Measurements from ENCODE around the gene EMC8.

Gene EMC8

DNA sequence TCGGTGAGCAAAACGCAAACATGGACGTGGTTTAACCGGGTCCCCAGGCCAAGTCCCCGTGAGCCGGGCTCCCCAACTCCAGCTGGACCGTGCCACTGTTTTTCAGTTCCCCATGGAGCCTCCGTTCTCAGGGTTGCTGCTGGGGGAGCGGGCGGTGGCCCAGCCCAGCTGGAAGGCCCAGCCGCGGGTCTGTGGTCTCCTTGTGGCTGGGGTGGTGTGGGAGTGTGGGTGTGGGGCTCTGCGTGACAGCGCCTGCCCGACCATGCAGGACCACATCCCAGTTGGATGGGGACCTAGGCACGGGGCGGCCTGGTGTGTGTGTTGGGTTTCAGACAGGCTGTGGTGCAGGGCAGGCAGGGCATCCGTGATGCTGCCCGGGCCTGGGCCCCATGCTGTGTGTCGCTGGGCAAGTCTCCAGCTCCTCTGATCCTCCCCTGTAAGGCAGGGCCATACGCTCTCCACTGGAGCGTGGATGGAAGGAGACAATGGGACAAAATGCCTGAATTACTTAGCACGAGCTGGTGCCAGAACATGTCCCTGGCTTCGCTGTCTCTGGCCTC lies 40.4 kb upstream of the EMC8 start:
- H3K36me3 ChIP-seq (ENCODE audit: control insufficient read depth in 2 of 2, insufficient read depth in 1 of 2, low read length in 2 of 2) = no peaks in the 10 kb centered on the region
- no peak overlapping the region for H3K27ac ChIP-seq (ENCODE audit: extremely low read depth, low read depth, low read length)
- TF ChIP-seq, protein P1, sequence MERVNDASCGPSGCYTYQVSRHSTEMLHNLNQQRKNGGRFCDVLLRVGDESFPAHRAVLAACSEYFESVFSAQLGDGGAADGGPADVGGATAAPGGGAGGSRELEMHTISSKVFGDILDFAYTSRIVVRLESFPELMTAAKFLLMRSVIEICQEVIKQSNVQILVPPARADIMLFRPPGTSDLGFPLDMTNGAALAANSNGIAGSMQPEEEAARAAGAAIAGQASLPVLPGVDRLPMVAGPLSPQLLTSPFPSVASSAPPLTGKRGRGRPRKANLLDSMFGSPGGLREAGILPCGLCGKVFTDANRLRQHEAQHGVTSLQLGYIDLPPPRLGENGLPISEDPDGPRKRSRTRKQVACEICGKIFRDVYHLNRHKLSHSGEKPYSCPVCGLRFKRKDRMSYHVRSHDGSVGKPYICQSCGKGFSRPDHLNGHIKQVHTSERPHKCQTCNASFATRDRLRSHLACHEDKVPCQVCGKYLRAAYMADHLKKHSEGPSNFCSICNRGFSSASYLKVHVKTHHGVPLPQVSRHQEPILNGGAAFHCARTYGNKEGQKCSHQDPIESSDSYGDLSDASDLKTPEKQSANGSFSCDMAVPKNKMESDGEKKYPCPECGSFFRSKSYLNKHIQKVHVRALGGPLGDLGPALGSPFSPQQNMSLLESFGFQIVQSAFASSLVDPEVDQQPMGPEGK (tag by site-specific recombination; IDR thresholded peaks at IDR 0.05) = no peak
- TF ChIP-seq ZNF548 (tag by site-specific recombination; IDR thresholded peaks at IDR 0.05) = no peak
- TF ChIP-seq ZNF16 (tag by site-specific recombination; IDR thresholded peaks at IDR 0.05; ENCODE audit: low read depth) = no peak
- TF ChIP-seq HOXD13 (CRISPR knock-in tag; IDR thresholded peaks at IDR 0.05; ENCODE audit: borderline replicate concordance) = no peak
- no peak for TF ChIP-seq GLIS1 (tag by site-specific recombination; IDR thresholded peaks at IDR 0.05)
- ChIA-PET POLR2A (no interaction called here), CTCF (interaction anchor here (0.6 kb wide), 1 partner anchor 255 kb away, joined by 3 read pairs; no protein-coding TSS in a partner anchor)
- H3K9me3 ChIP-seq (ENCODE audit: control insufficient read depth, insufficient read depth, low read depth, low read length) = no peaks in the 10 kb centered on the region
- no peak overlapping the region for H3K4me3 ChIP-seq (ENCODE audit: low read depth, low read length)
- no peaks in the 10 kb centered on the region; the same call in 1 of the 2 replicates for H3K4me1 ChIP-seq (ENCODE audit: control insufficient read depth, insufficient read depth, low read length)

GRCh38 chr16:85838876-85839585 lies 39.7 kb upstream of the EMC8 start:
- H3K4me3 ChIP-seq (ENCODE audit: low read depth, low read length) = no peak overlapping the region
- H3K27ac ChIP-seq (ENCODE audit: extremely low read depth, low read depth, low read length) = no peak overlapping the region
- POLR2A ChIA-PET = no interaction called here
- no peaks in the 10 kb centered on the region for H3K9me3 ChIP-seq (ENCODE audit: control insufficient read depth, insufficient read depth, low read depth, low read length)
- no peaks in the 10 kb centered on the region for H3K36me3 ChIP-seq (ENCODE audit: control insufficient read depth in 2 of 2, insufficient read depth in 1 of 2, low read length in 2 of 2)
- CTCF ChIA-PET = interaction anchor here (0.8 kb wide), 1 partner anchor 17 kb away, joined by 3 read pairs; no protein-coding TSS in a partner anchor
- no peaks in the 10 kb centered on the region for H3K4me1 ChIP-seq (ENCODE audit: control insufficient read depth, insufficient read depth, low read length)
- TF ChIP-seq, protein P2, sequence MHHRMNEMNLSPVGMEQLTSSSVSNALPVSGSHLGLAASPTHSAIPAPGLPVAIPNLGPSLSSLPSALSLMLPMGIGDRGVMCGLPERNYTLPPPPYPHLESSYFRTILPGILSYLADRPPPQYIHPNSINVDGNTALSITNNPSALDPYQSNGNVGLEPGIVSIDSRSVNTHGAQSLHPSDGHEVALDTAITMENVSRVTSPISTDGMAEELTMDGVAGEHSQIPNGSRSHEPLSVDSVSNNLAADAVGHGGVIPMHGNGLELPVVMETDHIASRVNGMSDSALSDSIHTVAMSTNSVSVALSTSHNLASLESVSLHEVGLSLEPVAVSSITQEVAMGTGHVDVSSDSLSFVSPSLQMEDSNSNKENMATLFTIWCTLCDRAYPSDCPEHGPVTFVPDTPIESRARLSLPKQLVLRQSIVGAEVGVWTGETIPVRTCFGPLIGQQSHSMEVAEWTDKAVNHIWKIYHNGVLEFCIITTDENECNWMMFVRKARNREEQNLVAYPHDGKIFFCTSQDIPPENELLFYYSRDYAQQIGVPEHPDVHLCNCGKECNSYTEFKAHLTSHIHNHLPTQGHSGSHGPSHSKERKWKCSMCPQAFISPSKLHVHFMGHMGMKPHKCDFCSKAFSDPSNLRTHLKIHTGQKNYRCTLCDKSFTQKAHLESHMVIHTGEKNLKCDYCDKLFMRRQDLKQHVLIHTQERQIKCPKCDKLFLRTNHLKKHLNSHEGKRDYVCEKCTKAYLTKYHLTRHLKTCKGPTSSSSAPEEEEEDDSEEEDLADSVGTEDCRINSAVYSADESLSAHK (tag by site-specific recombination; IDR thresholded peaks at IDR 0.05) = no peak
- TF ChIP-seq ZNF76 (tag by site-specific recombination; IDR thresholded peaks at IDR 0.05; ENCODE audit: borderline replicate concordance, low read depth) (no peak), ZNF792 (tag by site-specific recombination; IDR thresholded peaks at IDR 0.05) (no peak), ZNF391 (tag by site-specific recombination; IDR thresholded peaks at IDR 0.05; ENCODE audit: borderline replicate concordance, low read depth) (no peak), ZNF341 (tag by site-specific recombination; IDR thresholded peaks at IDR 0.05; ENCODE audit: low read depth) (no peak), FEZF1 (tag by site-specific recombination; IDR thresholded peaks at IDR 0.05) (no peak), ZNF354C (tag by site-specific recombination; IDR thresholded peaks at IDR 0.05; ENCODE audit: borderline replicate concordance, low read depth) (no peak), ZNF311 (tag by site-specific recombination; IDR thresholded peaks at IDR 0.05; ENCODE audit: borderline replicate concordance) (no peak), ZNF473 (tag by site-specific recombination; IDR thresholded peaks at IDR 0.05) (no peak), ZNF394 (tag by site-specific recombination; IDR thresholded peaks at IDR 0.05; ENCODE audit: borderline replicate concordance) (no peak), ZBTB21 (tag by site-specific recombination; IDR thresholded peaks at IDR 0.05) (no peak), ZBTB20 (tag by site-specific recombination; IDR thresholded peaks at IDR 0.05) (no peak), ZNF621 (tag by site-specific recombination; IDR thresholded peaks at IDR 0.05) (no peak), REST (tag by site-specific recombination; IDR thresholded peaks at IDR 0.05) (no peak), ZBTB7A (tag by site-specific recombination; IDR thresholded peaks at IDR 0.05; ENCODE audit: low read depth) (no peak)
- TF ChIP-seq, protein P3, sequence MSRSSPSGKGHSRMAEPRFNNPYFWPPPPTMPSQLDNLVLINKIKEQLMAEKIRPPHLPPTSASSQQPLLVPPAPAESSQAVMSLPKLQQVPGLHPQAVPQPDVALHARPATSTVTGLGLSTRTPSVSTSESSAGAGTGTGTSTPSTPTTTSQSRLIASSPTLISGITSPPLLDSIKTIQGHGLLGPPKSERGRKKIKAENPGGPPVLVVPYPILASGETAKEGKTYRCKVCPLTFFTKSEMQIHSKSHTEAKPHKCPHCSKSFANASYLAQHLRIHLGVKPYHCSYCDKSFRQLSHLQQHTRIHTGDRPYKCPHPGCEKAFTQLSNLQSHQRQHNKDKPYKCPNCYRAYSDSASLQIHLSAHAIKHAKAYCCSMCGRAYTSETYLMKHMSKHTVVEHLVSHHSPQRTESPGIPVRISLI (tag by site-specific recombination; IDR thresholded peaks at IDR 0.05) = no peak
- TF ChIP-seq, protein P4, sequence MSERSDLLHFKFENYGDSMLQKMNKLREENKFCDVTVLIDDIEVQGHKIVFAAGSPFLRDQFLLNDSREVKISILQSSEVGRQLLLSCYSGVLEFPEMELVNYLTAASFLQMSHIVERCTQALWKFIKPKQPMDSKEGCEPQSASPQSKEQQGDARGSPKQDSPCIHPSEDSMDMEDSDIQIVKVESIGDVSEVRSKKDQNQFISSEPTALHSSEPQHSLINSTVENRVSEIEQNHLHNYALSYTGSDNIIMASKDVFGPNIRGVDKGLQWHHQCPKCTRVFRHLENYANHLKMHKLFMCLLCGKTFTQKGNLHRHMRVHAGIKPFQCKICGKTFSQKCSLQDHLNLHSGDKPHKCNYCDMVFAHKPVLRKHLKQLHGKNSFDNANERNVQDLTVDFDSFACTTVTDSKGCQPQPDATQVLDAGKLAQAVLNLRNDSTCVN (tag by site-specific recombination; optimal IDR thresholded peaks at IDR 0.05) = no peak

Data from HEK293 (cell line).